Astrocyte of the spinal cord (primary cell): ENCODE measurements around the gene BNIP3.
A peak's percentile ranks its signal among the peaks of the same experiment; 100 is the strongest.

Experiments used
- DNase-seq: peaks from one replicate; pipeline ENCODE4 v3.0.0; 2011; ENCODE audit warnings: low read depth, low spot score
- H3K4me3 ChIP-seq: 2 replicates; pipeline ENCODE4 v1.5.1; 2011; ENCODE audit warnings: low read depth, mild to moderate bottlenecking, low read length, moderate library complexity
- in situ Hi-C: cut with HindIII; loops from 2 replicates; pipeline ENCODE4 v1.10.0; 2017; ENCODE audit warnings: low sequenced_read_pairs
- TF ChIP-seq, protein P1 (sequence below): IDR thresholded peaks from 2 replicates; pipeline ENCODE4 v1.5.1; 2012; ENCODE audit warnings: low read depth, mild to moderate bottlenecking, low read length, inconsistent platforms

The BNIP3 gene

DNA sequence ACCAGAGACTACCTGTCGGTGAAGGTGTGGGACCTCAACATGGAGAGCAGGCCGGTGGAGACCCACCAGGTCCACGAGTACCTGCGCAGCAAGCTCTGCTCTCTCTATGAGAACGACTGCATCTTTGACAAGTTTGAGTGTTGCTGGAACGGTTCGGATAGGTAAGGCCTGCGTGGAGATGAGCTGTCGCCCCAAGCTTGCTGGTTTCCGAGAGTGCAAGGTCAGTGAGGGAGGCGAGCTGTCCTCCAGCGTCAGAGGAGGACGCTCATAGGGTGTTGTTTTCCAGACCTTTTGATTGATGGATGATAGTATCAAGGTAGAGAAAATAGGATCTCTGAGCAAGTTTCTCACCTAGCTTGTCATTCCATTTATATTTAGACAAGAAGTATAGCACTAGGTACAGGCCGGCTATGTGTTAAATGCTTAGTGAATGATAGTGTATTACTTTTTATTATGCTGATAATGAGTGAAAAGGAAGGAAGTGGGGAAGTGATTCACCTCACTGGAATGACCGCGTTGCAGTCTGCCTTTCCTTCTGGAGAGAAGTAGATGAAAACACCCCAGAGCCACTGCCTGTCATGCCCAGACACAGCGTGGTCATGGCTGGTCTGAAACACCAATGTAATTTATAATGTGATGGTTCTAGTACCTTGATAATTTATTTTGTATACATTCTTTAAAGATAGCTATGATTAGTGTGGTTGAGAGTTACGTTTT lies 33.9 kb downstream of the BNIP3 start:
- DNase-seq, result peak; percentile 72
- in situ Hi-C loops, result no loop called here
- H3K4me3 ChIP-seq, result no peak overlapping the region

DNA sequence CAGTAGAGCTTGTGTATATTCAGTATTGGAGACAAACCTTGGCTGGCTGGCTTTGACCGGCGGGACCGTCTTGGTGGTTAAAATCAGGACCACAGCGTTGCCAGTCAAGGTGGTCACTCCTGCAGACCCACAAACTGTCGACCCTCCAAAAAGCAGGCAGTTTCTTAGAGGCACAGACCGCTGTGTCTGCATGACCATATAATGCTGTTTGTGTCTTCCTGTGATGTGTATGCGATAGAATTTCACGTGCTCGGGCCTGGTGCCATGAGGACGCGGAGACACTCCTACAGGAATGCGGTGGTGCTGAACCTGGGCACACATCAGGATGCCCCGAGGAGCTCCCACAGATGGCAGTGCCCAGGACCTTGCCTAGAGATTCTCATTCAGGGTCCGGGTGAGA lies 34.8 kb downstream of the BNIP3 start:
- TF ChIP-seq, protein P1, sequence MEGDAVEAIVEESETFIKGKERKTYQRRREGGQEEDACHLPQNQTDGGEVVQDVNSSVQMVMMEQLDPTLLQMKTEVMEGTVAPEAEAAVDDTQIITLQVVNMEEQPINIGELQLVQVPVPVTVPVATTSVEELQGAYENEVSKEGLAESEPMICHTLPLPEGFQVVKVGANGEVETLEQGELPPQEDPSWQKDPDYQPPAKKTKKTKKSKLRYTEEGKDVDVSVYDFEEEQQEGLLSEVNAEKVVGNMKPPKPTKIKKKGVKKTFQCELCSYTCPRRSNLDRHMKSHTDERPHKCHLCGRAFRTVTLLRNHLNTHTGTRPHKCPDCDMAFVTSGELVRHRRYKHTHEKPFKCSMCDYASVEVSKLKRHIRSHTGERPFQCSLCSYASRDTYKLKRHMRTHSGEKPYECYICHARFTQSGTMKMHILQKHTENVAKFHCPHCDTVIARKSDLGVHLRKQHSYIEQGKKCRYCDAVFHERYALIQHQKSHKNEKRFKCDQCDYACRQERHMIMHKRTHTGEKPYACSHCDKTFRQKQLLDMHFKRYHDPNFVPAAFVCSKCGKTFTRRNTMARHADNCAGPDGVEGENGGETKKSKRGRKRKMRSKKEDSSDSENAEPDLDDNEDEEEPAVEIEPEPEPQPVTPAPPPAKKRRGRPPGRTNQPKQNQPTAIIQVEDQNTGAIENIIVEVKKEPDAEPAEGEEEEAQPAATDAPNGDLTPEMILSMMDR, result no peak
- peak; percentile 21 for DNase-seq
- in situ Hi-C loops, result no loop called here
- no peak overlapping the region for H3K4me3 ChIP-seq

More for the DNA sequence above, 33.9 kb downstream of the BNIP3 start:
- TF ChIP-seq, protein P1, result no peak

DNA sequence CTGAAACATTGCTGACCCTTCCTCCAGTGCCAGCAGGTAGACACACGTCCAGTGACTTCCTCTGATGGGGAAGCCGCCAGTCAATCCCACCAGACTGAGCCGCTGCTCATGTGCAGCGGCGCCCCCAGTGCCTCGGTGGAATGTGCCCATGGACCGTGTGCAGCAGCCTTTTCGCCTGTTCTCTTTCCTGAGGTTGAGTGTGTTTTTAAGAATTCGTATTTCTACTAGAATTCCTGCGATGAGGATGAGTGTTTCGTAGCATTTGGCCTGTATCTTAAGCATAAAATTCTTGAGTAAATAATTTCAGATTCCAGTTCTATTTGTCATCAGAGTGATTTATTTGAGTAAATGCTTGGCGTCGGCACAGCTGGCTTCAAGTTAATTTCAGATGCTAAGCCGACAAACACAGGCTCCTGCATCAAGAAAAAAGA lies 35.4 kb downstream of the BNIP3 start:
- H3K4me3 ChIP-seq, result no peak overlapping the region
- DNase-seq, result peak; percentile 86
- in situ Hi-C loops, result no loop called here
- TF ChIP-seq, protein P1, result no peak

DNA sequence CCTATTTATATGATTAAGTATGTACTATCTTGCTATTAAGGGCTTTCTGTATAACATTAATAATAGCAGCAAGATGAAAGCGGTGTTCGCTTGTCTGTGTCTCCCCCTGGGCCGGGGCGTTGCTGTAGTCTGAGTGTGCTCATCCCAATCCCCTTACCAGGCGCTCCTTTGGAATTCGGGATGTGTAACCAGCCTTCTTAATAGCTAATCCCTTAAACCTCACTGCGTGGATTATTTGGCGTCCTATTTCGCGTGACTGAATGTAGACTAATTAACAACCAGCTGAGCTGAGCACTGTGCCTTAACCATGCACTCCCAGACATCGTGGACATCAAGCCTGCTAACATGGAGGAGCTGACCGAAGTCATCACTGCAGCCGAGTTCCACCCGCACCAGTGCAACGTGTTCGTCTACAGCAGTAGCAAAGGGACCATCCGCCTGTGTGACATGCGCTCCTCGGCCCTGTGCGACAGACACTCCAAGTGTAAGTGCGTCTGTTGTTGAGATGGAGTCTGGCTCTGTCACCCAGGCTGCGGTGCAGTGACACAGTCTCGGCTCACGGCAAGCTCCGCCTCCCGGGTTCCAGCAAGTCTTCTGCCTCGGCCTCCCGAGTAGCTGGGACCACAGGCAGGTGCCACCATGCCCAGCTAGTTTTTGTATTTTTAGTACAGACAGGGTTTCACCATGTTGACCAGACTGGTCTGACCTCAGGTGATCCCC lies 36.6 kb downstream of the BNIP3 start:
- TF ChIP-seq, protein P1, result no peak
- no peak for DNase-seq
- in situ Hi-C loops, result no loop called here

DNA sequence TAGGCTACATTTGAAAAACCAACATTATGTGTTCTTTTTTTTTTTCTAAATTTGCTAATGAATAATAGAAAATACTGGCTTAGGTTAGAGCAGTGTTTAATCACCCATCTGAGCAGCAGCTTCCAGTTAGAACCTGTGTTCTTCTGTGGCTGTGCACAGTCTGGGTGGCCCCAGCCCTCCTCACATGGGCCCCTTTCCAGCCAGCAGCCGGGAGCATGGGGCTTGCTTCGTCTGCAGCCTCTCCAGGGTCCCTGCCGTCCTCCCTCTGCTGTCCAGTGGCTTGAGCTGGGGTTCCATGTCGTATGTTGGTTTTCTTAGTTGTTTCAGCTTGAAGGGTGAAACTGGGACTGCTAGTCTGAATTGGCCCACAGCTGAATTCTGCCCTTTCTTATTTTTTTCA lies 37.3 kb downstream of the BNIP3 start:
- TF ChIP-seq, protein P1, result no peak
- H3K4me3 ChIP-seq, result no peak overlapping the region
- in situ Hi-C loops, result no loop called here
- no peak for DNase-seq

More for the DNA sequence above, 36.6 kb downstream of the BNIP3 start:
- no peak overlapping the region for H3K4me3 ChIP-seq

DNA sequence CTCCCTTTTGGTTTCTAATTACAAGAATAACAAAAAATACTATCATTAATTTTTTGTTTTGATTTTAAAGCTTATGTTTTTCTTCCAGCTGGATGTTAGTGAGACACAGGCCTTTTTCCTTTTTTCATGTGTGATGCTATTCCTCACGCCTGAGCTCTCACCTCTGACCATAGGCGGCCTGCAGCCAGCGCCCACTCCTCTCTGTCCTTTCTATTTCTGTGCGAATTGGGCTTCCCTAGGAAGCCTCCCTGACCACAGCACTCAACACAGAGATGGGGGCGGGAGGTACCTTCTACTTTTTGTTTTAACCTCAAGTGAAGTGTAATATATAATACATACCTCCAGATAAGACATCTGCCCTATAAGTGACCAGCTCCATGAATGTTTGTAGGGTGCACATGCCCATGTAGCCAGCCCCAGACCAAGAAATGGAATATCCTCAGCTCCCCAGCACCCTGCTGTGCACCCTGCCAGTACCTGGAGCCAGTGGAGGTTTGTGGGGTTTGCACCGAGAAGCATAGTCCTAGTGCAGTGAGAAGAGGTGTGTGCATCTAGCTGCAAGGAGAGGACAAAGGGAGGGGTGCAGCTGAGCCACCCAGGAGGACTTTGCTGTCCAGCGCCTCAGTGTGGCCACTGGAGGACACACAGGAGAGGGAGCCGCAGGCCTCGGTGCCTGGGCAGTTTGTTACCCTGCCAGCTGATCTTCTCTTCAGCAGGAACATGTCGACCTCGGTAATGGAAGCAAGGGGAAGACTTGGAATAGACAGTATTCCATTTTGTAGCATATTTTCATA lies 38.5 kb downstream of the BNIP3 start:
- TF ChIP-seq, protein P1, result peak; percentile 61
- no peak overlapping the region for H3K4me3 ChIP-seq
- in situ Hi-C loops, result no loop called here
- no peak for DNase-seq
